ENCODE data around the gene DENND2D.

Gene DENND2D

DNA sequence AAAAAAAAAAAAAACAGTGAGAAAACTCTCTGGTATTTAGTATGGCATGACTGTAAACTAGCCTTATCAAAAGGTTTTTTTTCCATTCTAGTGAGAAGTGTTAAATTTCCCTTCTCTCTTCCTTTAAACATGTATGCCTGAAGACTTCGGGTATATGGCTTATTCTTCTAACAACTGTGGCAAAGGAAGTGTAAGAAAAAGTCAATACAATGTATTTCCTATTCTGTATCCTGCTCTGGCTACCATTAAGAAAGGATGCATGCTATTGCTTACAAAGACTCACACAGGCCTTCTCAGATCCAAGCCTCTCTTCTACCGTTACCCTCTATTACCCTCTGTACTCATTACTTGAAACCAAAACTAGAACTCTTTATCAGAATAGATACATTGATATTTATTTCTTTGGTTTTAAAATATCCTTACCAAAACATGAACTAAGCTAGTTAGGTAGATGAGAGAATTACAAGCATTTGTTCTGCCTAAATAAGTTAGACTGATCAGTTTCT lies 52.0 kb downstream of the DENND2D start:
- no peak for TF ChIP-seq EZH2phosphoT487 (conservative IDR thresholded peaks at IDR 0.05; ENCODE audit: low read length)
- TF ChIP-seq, protein P1, sequence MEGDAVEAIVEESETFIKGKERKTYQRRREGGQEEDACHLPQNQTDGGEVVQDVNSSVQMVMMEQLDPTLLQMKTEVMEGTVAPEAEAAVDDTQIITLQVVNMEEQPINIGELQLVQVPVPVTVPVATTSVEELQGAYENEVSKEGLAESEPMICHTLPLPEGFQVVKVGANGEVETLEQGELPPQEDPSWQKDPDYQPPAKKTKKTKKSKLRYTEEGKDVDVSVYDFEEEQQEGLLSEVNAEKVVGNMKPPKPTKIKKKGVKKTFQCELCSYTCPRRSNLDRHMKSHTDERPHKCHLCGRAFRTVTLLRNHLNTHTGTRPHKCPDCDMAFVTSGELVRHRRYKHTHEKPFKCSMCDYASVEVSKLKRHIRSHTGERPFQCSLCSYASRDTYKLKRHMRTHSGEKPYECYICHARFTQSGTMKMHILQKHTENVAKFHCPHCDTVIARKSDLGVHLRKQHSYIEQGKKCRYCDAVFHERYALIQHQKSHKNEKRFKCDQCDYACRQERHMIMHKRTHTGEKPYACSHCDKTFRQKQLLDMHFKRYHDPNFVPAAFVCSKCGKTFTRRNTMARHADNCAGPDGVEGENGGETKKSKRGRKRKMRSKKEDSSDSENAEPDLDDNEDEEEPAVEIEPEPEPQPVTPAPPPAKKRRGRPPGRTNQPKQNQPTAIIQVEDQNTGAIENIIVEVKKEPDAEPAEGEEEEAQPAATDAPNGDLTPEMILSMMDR (IDR thresholded peaks at IDR 0.05; ENCODE audit: insufficient read depth, low read length, poor library complexity, severe bottlenecking) = no peak
- Histone ChIP-seq H3K27ac (ENCODE audit: low read depth, low read length) (peak overlapping the region; percentile 21), H4K20me1 (ENCODE audit: low read depth, low read length) (no peaks in the 10 kb centered on the region; the same call in 1 of the 2 replicates), H3K27me3 (ENCODE audit: low read length) (no peaks in the 10 kb centered on the region), H3K4me2 (ENCODE audit: low read depth, low read length, poor library complexity, severe bottlenecking) (peak overlapping the region; percentile 21), H3F3A (ENCODE audit: insufficient read depth) (peaks cover 7% of the 10 kb centered on the region; the same call in 1 of the 2 replicates), H3K9me2 (replicated peaks; ENCODE audit: insufficient read depth, low read length) (no peaks in the 10 kb centered on the region), H2AFZ (ENCODE audit: low read depth, low read length, severe bottlenecking) (no peak overlapping the region), H3K79me2 (ENCODE audit: insufficient read depth, low read length) (peaks cover 100% of the 10 kb centered on the region), H3K4me3 (ENCODE audit: insufficient read depth, low read length, poor library complexity, severe bottlenecking) (no peak overlapping the region), H3K9ac (ENCODE audit: low read length) (no peak overlapping the region), H3K9me3 (ENCODE audit: insufficient read depth, low read length) (no peaks in the 10 kb centered on the region), H3K36me3 (ENCODE audit: low read length) (peaks cover 56% of the 10 kb centered on the region)

DNA sequence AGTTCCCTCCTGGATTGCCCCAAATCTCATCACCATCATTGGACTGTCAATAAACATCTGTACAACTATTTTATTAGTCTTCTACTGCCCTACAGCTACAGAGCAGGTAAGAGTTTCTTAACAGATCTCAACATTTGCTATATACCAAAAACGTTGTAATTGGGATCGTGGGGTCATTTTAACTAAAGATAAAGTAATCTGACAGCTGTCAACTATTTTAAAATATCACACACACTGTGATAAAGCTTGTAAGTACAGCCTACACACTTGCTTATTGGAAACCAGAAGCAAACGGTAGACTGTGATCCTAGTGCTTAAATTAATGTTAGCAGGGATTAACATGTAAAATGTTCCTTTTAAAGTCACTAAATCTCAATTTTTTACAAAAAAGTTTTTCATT lies 52.5 kb downstream of the DENND2D start:
- TF ChIP-seq, protein P1 (IDR thresholded peaks at IDR 0.05; ENCODE audit: insufficient read depth, low read length, poor library complexity, severe bottlenecking) = no peak
- no peak for TF ChIP-seq EZH2phosphoT487 (conservative IDR thresholded peaks at IDR 0.05; ENCODE audit: low read length)
- Histone ChIP-seq H3K36me3 (ENCODE audit: low read length) (peaks cover 51% of the 10 kb centered on the region), H3K27me3 (ENCODE audit: low read length) (no peaks in the 10 kb centered on the region), H3K9ac (ENCODE audit: low read length) (no peak overlapping the region), H3F3A (ENCODE audit: insufficient read depth) (peaks cover 5% of the 10 kb centered on the region; the same call in 1 of the 2 replicates), H3K4me3 (ENCODE audit: insufficient read depth, low read length, poor library complexity, severe bottlenecking) (no peak overlapping the region), H3K79me2 (ENCODE audit: insufficient read depth, low read length) (peaks cover 100% of the 10 kb centered on the region), H2AFZ (ENCODE audit: low read depth, low read length, severe bottlenecking) (no peak overlapping the region), H3K4me2 (ENCODE audit: low read depth, low read length, poor library complexity, severe bottlenecking) (peak overlapping the region; percentile 21), H3K9me3 (ENCODE audit: insufficient read depth, low read length) (no peaks in the 10 kb centered on the region), H3K9me2 (replicated peaks; ENCODE audit: insufficient read depth, low read length) (no peaks in the 10 kb centered on the region), H4K20me1 (ENCODE audit: low read depth, low read length) (no peaks in the 10 kb centered on the region; the same call in 1 of the 2 replicates), H3K27ac (ENCODE audit: low read depth, low read length) (peak overlapping the region; percentile 21; the same call in 1 of the 2 replicates)

DNA sequence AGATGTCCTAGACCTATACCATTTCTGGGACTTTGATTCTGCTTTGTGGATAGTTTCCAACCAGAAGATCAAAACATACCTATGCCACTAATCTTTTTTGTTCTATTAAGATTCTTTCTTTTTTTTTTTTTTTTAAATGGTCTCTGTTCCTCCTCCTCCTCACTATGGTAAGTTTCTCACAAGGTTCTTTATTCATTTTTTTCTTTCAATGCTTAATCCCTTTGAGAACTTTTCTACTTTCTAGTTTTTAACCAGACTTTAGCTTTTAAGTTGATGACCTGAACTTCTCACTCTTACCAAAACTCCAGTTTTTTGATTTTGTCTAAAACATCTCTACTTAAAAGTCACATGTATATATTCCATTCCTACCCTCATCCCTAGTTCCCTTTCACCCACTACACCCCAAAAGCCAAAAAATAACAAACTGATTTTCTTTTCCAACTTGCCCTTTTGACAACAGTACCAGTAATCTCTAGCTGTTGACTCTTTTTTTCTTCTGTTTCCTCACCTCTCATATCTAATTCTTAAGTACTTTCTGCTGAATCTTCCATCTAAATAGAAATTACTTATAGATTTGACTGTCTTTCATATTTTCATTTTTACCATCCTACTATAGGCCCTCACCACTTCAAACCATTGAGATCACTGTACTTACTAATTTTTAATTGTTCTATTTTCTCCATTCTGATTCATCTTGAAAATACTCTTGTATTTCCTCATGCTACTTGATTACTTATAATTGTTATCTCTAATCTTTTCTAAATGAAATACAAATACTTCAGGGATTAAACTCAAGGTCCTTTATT lies 54.3 kb downstream of the DENND2D start:
- no peaks in the 10 kb centered on the region for H3K9me3 ChIP-seq (ENCODE audit: insufficient read depth, low read length)
- no peaks in the 10 kb centered on the region; the same call in 1 of the 2 replicates for H3F3A ChIP-seq (ENCODE audit: insufficient read depth)
- peaks cover 39% of the 10 kb centered on the region for H3K36me3 ChIP-seq (ENCODE audit: low read length)
- H3K27ac ChIP-seq (ENCODE audit: low read depth, low read length) = peak overlapping the region; percentile 20; the same call in 1 of the 2 replicates
- H3K27me3 ChIP-seq (ENCODE audit: low read length) = no peaks in the 10 kb centered on the region
- peaks cover 100% of the 10 kb centered on the region for H3K79me2 ChIP-seq (ENCODE audit: insufficient read depth, low read length)
- no peak overlapping the region for H2AFZ ChIP-seq (ENCODE audit: low read depth, low read length, severe bottlenecking)
- peak overlapping the region; percentile 22 for H3K4me2 ChIP-seq (ENCODE audit: low read depth, low read length, poor library complexity, severe bottlenecking)
- TF ChIP-seq, protein P1 (IDR thresholded peaks at IDR 0.05; ENCODE audit: insufficient read depth, low read length, poor library complexity, severe bottlenecking) = no peak
- TF ChIP-seq EZH2phosphoT487 (conservative IDR thresholded peaks at IDR 0.05; ENCODE audit: low read length) = no peak
- H3K9ac ChIP-seq (ENCODE audit: low read length) = no peak overlapping the region
- H3K9me2 ChIP-seq (replicated peaks; ENCODE audit: insufficient read depth, low read length) = no peaks in the 10 kb centered on the region
- H3K4me3 ChIP-seq (ENCODE audit: insufficient read depth, low read length, poor library complexity, severe bottlenecking) = no peak overlapping the region
- H4K20me1 ChIP-seq (ENCODE audit: low read depth, low read length) = no peaks in the 10 kb centered on the region; the same call in 1 of the 2 replicates
